HG03159 (cell line): Measurements from ENCODE around the gene WFIKKN2.

ENCODE experiments used
- ATAC-seq: cut with Tn5 transposase; IDR thresholded peaks from one replicate; pipeline ENCODE4 v1.9.1; 2021; ENCODE audit warnings: mild to moderate bottlenecking, moderate library complexity; ENCODE audit not compliant: unreplicated experiment

WFIKKN2 gene

DNA sequence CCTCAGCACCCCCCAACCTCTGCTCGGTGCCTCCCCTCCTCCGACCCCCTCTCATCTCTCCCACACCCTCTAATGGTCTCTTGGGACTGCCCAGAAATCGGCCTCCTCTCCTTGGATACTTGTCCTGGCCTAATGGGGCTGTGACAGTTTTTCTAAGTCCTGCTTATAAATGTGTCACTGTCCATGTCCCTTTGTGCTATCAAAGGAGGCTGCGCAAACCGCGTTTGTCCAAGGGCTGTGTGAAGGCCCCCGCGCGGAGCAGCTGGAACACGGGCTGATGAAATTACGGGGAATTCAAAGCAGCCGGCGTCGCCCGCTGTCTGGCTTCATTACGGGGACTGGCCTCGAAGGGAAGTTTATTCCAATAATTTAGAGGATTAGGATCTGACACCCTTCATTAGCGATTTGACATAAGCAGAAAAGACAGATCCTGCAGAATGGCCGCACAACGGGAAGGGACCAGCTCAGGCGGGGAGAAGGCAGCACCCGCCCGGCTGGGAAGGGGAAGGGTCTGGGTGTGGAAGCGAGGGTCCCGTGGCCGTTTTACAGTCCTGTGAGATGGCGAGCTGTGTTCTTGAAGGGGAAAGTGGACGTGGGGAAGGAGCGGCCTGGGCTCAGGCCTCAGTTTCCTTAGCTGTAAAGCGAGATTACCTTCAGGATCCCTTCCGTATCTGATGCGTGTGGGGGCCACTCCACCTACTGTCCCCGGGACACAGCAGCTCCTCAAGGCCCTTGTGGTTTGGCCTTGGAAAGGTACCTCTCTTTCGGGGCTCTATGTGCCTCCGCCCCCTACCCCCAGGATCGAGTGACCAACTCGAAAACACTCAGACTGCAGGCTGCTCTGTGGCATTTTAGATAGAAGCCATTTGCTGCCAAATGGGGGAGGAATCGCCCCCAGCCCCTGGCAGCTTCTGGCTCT lies 1.6 kb upstream of the WFIKKN2 start:
- no peak for ATAC-seq

- no peak for ATAC-seq
Observed at GRCh38 chr17:50834429-50835300, 721 bp upstream of the WFIKKN2 start.

GRCh38 chr17:50836826-50837225 lies 1.4 kb downstream of the WFIKKN2 start:
- ATAC-seq, result no peak

DNA sequence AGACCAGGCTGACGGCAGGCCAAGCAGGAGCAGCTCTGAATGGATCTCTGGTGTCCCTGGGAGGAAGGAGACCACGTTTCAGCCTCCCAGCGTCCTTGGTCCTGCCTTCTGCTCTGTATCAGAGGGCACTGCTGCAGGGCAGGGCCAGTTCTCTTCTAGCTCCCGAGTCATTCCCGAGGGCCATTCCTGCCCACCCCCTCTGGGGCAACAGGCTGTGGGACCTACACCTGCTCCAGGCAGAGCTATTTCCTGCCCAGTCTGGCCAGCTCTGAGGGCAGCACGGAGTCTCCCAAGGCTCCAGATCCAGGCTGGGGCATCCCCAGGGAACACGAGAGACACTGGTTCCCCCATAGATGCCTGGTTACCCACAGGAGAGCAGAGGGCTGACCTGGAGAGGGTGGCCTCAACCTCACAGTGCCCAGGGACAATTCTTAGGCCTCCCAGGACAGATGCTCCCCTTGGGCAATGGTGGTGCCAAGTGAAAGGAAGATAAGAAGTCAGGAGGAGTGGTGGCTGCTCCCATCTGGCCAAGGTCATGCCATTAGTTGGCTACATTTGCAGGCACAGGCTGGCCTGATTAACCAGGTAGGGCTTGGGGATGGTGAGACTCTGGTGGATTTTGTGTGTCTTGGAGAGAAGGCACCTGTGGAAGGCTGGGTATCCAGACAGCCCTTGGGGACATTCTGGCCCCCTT lies 2.0 kb downstream of the WFIKKN2 start:
- no peak for ATAC-seq

GRCh38 chr17:50837980-50838954 lies 2.9 kb downstream of the WFIKKN2 start:
- no peak for ATAC-seq

DNA sequence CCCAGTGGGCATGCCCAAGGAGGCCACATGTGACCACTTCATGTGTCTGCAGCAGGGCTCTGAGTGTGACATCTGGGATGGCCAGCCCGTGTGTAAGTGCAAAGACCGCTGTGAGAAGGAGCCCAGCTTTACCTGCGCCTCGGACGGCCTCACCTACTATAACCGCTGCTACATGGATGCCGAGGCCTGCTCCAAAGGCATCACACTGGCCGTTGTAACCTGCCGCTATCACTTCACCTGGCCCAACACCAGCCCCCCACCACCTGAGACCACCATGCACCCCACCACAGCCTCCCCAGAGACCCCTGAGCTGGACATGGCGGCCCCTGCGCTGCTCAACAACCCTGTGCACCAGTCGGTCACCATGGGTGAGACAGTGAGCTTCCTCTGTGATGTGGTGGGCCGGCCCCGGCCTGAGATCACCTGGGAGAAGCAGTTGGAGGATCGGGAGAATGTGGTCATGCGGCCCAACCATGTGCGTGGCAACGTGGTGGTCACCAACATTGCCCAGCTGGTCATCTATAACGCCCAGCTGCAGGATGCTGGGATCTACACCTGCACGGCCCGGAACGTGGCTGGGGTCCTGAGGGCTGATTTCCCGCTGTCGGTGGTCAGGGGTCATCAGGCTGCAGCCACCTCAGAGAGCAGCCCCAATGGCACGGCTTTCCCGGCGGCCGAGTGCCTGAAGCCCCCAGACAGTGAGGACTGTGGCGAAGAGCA lies 4.4 kb downstream of the WFIKKN2 start:
- ATAC-seq, result no peak

DNA sequence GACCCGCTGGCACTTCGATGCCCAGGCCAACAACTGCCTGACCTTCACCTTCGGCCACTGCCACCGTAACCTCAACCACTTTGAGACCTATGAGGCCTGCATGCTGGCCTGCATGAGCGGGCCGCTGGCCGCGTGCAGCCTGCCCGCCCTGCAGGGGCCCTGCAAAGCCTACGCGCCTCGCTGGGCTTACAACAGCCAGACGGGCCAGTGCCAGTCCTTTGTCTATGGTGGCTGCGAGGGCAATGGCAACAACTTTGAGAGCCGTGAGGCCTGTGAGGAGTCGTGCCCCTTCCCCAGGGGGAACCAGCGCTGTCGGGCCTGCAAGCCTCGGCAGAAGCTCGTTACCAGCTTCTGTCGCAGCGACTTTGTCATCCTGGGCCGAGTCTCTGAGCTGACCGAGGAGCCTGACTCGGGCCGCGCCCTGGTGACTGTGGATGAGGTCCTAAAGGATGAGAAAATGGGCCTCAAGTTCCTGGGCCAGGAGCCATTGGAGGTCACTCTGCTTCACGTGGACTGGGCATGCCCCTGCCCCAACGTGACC lies 5.0 kb downstream of the WFIKKN2 start:
- ATAC-seq, result no peak

DNA sequence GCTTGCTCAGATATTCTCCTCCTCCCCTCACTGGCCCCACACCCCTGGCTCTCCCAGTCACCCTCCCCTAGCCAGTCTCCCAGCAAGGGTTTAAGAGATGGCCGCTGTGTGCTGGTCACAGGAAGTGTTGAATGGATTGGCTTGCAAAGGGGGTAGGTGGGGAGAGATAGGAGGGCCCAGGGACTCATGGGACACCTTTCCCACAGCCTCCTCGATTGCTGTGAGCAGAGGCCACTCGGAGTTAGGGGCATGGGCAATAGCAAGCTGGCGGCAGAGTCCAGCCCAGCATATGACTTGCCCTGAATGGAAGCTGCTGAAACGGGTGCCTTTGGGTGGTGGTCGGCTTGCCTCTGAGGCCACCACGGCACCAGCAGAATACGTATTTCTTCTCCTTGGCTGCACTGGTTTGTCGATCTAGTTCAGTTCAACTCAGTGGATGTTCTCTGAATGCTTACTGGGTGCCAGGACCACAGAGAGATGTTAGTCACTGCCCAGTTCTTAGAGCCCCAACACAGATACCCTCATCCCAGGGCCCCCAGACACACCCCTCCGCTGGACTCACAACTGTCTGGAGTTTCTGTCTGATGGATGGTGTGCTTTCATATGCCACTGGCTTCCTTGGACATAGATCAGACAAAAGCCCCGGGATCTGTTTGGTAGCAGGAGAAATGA lies 6.0 kb downstream of the WFIKKN2 start:
- no peak for ATAC-seq

DNA sequence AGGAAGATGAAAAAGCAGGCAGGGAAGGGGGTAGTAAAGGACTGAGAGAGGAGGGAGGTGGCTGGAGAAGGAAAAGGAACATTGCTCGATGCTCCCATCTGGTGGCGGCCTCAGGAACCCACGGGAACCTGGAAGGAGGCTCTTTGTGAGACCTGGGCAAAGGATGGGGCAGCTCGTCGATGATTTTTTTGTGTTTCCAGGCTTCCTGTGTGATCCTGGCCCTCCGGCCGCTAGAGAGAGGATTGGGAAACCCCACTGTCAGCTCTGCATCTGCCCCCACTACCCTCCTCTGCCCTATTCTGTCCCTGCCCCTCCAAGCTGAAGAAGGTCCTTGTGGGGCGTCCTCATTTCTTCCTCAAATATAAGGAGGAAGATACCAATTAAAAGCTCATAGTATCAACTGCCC lies 6.6 kb downstream of the WFIKKN2 start:
- no peak for ATAC-seq

DNA sequence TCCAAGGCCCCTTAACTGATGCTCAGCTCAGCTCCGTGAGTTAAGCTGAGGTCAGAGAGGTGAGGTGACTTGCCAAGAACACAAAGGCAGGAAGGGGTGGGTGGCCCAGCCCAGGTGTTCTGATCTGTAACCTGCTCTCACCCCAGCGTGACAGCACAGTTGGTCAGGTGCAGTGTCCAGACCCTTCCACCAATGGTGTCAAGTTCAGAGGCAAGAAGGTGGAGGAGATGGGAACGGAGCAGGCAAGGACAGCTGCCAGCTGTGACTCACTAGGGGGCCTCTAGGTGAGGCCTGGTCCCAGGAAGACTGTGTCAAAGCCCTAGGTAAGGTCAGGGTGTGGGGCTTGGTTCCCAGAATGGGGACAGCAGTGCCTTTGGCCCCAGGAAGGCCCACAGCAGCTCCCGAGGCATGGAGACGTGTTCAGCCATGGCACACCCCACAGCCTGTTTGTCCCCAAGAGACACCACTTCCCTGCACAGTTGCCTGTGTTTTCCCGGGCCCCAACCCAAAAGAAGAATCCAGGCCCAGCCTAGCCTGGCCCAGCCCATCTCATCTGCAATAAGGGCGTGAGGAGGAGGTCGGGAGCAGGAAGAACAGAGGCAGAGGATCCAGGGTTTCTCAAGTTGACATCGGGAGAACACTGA lies 7.2 kb downstream of the WFIKKN2 start:
- ATAC-seq, result no peak

- no peak for ATAC-seq
Observed at GRCh38 chr17:50843150-50843905, 7.9 kb downstream of the WFIKKN2 start.

GRCh38 chr17:50844117-50844700 lies 8.8 kb downstream of the WFIKKN2 start:
- ATAC-seq, result no peak

- ATAC-seq, result no peak
Observed at GRCh38 chr17:50845240-50846147, 10.1 kb downstream of the WFIKKN2 start.

DNA sequence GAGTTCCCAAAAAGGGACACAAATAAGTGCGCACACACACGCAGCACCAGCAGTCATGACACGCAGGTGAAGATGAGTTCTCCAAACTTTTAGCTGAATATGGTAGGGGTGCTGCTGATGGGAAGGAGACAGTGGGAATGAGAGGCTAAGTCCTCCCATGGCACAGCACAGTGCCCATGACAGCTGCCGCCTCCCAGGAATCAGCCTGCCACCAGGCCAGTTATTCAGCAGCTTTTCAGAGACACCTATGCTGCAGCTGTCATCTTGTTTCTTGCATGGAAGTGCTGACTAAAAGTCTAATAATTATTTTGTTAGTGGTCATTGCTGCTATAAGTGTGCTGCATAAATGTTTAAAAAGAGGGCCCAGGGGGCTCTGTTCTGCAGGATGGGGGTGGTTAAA lies 12.2 kb downstream of the WFIKKN2 start:
- no peak for ATAC-seq

DNA sequence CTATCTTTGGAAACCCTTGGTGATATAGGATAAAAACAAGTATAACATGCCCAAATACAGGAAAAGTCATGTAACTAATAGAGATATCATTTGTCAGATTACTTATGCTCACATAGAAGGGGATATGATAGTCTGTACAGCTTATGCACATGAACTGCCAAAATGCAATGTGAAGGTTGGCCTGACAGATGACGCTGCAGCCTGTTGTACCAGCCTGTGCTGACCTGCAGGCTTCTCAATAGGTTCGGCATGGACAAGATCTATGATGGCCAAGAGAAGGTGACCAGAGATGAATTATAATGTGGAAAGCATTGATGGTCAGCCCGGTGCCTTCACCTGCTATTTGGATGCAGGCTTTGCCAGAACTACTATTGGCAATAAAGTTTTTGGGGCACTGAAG lies 12.7 kb downstream of the WFIKKN2 start:
- ATAC-seq, result no peak

- ATAC-seq, result no peak
Observed at GRCh38 chr17:50848711-50849110, 13.3 kb downstream of the WFIKKN2 start.
